Activated CD4-positive, alpha-beta T cell treated with anti-CD3 and anti-CD28 coated beads, Interleukin-2, amount 50 U/mL, for 48 hours (primary cell): ENCODE measurements around the gene EDEM3.
"Not testable (repeated sequence)": the region's sequence is repeated elsewhere in the genome, so short reads cannot be mapped to it uniquely, and the experiment has no call there.

Experiments used
- DNase-seq, 2 experiments: peaks; one replicate each; pipeline ENCODE4 v3.0.0-alpha.2; 2020

EDEM3 gene

GRCh38 chr1:184754476-184755225, at the start of gene EDEM3:
Gene EDEM3 (minus strand): TSS chr1:184754858. CDS start chr1:184754646, 212 bp downstream.
- DNase-seq, result peak; percentile 96 to 98

GRCh38 chr1:184804220-184804619, 49.6 kb upstream of the EDEM3 start:
- DNase-seq, result no peak

- no peak for DNase-seq
Observed at GRCh38 chr1:184803180-184803492, 48.5 kb upstream of the EDEM3 start.

- no peak for DNase-seq
Observed at GRCh38 chr1:184802354-184803179, 47.9 kb upstream of the EDEM3 start.

GRCh38 chr1:184801503-184801902, 46.8 kb upstream of the EDEM3 start:
- no peak for DNase-seq

GRCh38 chr1:184800876-184801275, 46.2 kb upstream of the EDEM3 start:
- no peak for DNase-seq

- DNase-seq, result no peak
Observed at GRCh38 chr1:184793967-184794366, 39.3 kb upstream of the EDEM3 start.

- peak; percentile 7 to 15 for DNase-seq
Observed at GRCh38 chr1:184792450-184792969, 37.9 kb upstream of the EDEM3 start.

- no peak for DNase-seq
Observed at GRCh38 chr1:184791550-184791900, 36.9 kb upstream of the EDEM3 start.

GRCh38 chr1:184790642-184791549, 36.2 kb upstream of the EDEM3 start:
- no peak for DNase-seq

GRCh38 chr1:184789884-184790283, 35.2 kb upstream of the EDEM3 start:
- no peak for DNase-seq

GRCh38 chr1:184788970-184789369, 34.3 kb upstream of the EDEM3 start:
- DNase-seq, result no peak

GRCh38 chr1:184785529-184785928, 30.9 kb upstream of the EDEM3 start:
- DNase-seq, result no peak

GRCh38 chr1:184783723-184784122, 29.1 kb upstream of the EDEM3 start:
- DNase-seq, result not testable (repeated sequence)

GRCh38 chr1:184781941-184782340, 27.3 kb upstream of the EDEM3 start:
- DNase-seq, result no peak

GRCh38 chr1:184775885-184776284, 21.2 kb upstream of the EDEM3 start:
- no peak for DNase-seq

- DNase-seq, result no peak
Observed at GRCh38 chr1:184775329-184775728, 20.7 kb upstream of the EDEM3 start.

- DNase-seq, result no peak
Observed at GRCh38 chr1:184773762-184774320, 19.2 kb upstream of the EDEM3 start.

- no peak for DNase-seq
Observed at GRCh38 chr1:184771190-184771691, 16.6 kb upstream of the EDEM3 start.

- DNase-seq, result no peak
Observed at GRCh38 chr1:184770181-184770979, 15.7 kb upstream of the EDEM3 start.

- DNase-seq, result no peak
Observed at GRCh38 chr1:184769241-184769640, 14.6 kb upstream of the EDEM3 start.

- no peak for DNase-seq
Observed at GRCh38 chr1:184768467-184768866, 13.8 kb upstream of the EDEM3 start.
